ENCODE results near the gene PRKAB1.

DNA sequence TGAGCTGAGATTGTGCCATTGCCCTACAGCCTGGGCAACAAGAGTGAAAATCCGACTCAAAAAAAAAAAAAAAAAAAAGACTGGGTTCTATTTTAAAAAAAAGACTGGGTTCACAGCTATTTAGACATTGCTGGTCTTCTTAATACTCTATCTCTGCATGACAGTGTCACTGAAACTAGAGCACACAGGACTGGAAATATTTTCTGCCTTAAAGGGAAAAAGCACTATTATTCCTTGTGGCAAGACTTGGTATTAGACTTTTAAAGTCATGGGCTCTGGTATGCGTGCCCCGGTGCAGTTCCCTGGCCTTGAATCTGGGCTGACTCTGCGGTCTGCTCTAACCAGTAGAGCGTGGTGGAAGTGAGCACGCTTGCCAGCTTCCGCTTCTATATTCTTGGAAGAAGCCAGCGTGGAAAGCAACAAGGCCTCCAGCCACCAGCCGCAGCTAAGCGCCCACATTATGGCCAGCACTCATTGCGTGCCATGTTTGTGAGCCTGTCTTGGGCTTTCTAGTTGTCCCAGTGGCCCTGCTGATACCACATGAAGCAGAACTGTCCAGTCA, 31.3 kb downstream of the PRKAB1 start:
- TF ChIP-seq, protein P1, sequence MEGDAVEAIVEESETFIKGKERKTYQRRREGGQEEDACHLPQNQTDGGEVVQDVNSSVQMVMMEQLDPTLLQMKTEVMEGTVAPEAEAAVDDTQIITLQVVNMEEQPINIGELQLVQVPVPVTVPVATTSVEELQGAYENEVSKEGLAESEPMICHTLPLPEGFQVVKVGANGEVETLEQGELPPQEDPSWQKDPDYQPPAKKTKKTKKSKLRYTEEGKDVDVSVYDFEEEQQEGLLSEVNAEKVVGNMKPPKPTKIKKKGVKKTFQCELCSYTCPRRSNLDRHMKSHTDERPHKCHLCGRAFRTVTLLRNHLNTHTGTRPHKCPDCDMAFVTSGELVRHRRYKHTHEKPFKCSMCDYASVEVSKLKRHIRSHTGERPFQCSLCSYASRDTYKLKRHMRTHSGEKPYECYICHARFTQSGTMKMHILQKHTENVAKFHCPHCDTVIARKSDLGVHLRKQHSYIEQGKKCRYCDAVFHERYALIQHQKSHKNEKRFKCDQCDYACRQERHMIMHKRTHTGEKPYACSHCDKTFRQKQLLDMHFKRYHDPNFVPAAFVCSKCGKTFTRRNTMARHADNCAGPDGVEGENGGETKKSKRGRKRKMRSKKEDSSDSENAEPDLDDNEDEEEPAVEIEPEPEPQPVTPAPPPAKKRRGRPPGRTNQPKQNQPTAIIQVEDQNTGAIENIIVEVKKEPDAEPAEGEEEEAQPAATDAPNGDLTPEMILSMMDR (IDR thresholded peaks at IDR 0.05) = no peak
- TF ChIP-seq TP53 (CRISPR knock-in tag; IDR thresholded peaks at IDR 0.05) (no peak), ZNF121 (CRISPR knock-in tag; IDR thresholded peaks at IDR 0.05) (no peak), GTF2I (CRISPR knock-in tag; conservative IDR thresholded peaks at IDR 0.05) (no peak), SP1 (CRISPR knock-in tag; conservative IDR thresholded peaks at IDR 0.05) (no peak)
- TF ChIP-seq, protein P2, sequence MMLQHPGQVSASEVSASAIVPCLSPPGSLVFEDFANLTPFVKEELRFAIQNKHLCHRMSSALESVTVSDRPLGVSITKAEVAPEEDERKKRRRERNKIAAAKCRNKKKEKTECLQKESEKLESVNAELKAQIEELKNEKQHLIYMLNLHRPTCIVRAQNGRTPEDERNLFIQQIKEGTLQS (CRISPR knock-in tag; conservative IDR thresholded peaks at IDR 0.05) = no peak
- TF ChIP-seq, protein P3, sequence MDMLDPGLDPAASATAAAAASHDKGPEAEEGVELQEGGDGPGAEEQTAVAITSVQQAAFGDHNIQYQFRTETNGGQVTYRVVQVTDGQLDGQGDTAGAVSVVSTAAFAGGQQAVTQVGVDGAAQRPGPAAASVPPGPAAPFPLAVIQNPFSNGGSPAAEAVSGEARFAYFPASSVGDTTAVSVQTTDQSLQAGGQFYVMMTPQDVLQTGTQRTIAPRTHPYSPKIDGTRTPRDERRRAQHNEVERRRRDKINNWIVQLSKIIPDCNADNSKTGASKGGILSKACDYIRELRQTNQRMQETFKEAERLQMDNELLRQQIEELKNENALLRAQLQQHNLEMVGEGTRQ (CRISPR knock-in tag; IDR thresholded peaks at IDR 0.05) = no peak
